Measurements from ENCODE around the gene BRSK1. TPM values are rescaled to one million over a fixed set of nuclear protein-coding genes. Genes with fewer than 3 reads are reported as not detected.

Gene BRSK1
- total and polyA plus RNA-seq, 2 of the 13 experiments (the other 11 are each of a cell fraction or from before 2014, with no cell fraction given) = 0.18 to 1.2 TPM

- TF ChIP-seq ZBTB7B (CRISPR knock-in tag; IDR thresholded peaks at IDR 0.05) (no peak), ZBTB20 (CRISPR knock-in tag; IDR thresholded peaks at IDR 0.05; ENCODE audit: borderline replicate concordance, low read depth) (no peak), TBX3 (IDR thresholded peaks at IDR 0.05; ENCODE audit: borderline replicate concordance) (no peak), ZNF407 (CRISPR knock-in tag; IDR thresholded peaks at IDR 0.05; ENCODE audit: not compliant biosample characterization) (no peak), ZSCAN31 (CRISPR knock-in tag; IDR thresholded peaks at IDR 0.05; ENCODE audit: low read depth) (no peak)
- TF ChIP-seq, protein P1, sequence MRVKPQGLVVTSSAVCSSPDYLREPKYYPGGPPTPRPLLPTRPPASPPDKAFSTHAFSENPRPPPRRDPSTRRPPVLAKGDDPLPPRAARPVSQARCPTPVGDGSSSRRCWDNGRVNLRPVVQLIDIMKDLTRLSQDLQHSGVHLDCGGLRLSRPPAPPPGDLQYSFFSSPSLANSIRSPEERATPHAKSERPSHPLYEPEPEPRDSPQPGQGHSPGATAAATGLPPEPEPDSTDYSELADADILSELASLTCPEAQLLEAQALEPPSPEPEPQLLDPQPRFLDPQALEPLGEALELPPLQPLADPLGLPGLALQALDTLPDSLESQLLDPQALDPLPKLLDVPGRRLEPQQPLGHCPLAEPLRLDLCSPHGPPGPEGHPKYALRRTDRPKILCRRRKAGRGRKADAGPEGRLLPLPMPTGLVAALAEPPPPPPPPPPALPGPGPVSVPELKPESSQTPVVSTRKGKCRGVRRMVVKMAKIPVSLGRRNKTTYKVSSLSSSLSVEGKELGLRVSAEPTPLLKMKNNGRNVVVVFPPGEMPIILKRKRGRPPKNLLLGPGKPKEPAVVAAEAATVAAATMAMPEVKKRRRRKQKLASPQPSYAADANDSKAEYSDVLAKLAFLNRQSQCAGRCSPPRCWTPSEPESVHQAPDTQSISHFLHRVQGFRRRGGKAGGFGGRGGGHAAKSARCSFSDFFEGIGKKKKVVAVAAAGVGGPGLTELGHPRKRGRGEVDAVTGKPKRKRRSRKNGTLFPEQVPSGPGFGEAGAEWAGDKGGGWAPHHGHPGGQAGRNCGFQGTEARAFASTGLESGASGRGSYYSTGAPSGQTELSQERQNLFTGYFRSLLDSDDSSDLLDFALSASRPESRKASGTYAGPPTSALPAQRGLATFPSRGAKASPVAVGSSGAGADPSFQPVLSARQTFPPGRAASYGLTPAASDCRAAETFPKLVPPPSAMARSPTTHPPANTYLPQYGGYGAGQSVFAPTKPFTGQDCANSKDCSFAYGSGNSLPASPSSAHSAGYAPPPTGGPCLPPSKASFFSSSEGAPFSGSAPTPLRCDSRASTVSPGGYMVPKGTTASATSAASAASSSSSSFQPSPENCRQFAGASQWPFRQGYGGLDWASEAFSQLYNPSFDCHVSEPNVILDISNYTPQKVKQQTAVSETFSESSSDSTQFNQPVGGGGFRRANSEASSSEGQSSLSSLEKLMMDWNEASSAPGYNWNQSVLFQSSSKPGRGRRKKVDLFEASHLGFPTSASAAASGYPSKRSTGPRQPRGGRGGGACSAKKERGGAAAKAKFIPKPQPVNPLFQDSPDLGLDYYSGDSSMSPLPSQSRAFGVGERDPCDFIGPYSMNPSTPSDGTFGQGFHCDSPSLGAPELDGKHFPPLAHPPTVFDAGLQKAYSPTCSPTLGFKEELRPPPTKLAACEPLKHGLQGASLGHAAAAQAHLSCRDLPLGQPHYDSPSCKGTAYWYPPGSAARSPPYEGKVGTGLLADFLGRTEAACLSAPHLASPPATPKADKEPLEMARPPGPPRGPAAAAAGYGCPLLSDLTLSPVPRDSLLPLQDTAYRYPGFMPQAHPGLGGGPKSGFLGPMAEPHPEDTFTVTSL (CRISPR knock-in tag; IDR thresholded peaks at IDR 0.05; ENCODE audit: borderline replicate concordance) = no peak
- TF ChIP-seq, protein P2, sequence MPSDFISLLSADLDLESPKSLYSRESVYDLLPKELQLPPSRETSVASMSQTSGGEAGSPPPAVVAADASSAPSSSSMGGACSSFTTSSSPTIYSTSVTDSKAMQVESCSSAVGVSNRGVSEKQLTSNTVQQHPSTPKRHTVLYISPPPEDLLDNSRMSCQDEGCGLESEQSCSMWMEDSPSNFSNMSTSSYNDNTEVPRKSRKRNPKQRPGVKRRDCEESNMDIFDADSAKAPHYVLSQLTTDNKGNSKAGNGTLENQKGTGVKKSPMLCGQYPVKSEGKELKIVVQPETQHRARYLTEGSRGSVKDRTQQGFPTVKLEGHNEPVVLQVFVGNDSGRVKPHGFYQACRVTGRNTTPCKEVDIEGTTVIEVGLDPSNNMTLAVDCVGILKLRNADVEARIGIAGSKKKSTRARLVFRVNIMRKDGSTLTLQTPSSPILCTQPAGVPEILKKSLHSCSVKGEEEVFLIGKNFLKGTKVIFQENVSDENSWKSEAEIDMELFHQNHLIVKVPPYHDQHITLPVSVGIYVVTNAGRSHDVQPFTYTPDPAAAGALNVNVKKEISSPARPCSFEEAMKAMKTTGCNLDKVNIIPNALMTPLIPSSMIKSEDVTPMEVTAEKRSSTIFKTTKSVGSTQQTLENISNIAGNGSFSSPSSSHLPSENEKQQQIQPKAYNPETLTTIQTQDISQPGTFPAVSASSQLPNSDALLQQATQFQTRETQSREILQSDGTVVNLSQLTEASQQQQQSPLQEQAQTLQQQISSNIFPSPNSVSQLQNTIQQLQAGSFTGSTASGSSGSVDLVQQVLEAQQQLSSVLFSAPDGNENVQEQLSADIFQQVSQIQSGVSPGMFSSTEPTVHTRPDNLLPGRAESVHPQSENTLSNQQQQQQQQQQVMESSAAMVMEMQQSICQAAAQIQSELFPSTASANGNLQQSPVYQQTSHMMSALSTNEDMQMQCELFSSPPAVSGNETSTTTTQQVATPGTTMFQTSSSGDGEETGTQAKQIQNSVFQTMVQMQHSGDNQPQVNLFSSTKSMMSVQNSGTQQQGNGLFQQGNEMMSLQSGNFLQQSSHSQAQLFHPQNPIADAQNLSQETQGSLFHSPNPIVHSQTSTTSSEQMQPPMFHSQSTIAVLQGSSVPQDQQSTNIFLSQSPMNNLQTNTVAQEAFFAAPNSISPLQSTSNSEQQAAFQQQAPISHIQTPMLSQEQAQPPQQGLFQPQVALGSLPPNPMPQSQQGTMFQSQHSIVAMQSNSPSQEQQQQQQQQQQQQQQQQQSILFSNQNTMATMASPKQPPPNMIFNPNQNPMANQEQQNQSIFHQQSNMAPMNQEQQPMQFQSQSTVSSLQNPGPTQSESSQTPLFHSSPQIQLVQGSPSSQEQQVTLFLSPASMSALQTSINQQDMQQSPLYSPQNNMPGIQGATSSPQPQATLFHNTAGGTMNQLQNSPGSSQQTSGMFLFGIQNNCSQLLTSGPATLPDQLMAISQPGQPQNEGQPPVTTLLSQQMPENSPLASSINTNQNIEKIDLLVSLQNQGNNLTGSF (CRISPR knock-in tag; IDR thresholded peaks at IDR 0.05) = no peak
These were observed 56.3 kb downstream of the BRSK1 start (continued) for GRCh38 chr19:55339889-55340783.
